GM18870 (cell line): Measurements from ENCODE around the gene CDC27.
"Not testable (repeated sequence)": the region's sequence is repeated elsewhere in the genome, so short reads cannot be mapped to it uniquely, and the experiment has no call there.

Source experiments
- ATAC-seq: cut with Tn5 transposase; IDR thresholded peaks from one replicate; pipeline ENCODE4 v1.9.1; 2021; ENCODE audit warnings: moderate library complexity; ENCODE audit not compliant: unreplicated experiment

The CDC27 gene

GRCh38 chr17:47197821-47198220 lies 8.7 kb upstream of the CDC27 start:
- ATAC-seq: no peak

DNA sequence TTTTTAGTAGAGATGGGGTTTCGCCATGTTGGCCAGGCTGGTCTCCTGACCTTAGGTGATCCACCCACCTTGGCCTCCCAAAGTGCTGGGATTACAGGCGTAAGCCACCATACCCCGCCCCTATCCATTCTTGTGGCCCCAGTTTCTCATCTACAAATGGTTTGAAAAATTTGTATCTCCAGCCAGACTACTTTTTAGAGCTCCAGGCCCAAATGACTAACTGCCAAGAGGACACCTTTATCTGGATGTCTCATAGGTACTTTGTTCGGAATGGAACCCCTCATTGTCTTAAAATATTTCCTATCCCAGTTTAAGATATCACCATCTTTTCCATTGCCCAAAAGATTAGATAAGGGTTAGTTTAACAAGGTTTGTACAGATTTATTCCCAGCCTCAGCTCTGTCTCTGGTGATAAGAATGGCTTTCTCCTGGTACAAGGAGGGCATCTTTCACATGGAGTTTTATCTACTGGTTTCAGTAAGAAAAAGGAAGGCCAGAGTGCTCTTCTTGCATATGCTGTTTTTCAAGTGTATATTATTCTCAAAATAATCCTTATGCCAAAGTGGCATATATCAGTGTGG lies 4.9 kb upstream of the CDC27 start:
- no peak for ATAC-seq

DNA sequence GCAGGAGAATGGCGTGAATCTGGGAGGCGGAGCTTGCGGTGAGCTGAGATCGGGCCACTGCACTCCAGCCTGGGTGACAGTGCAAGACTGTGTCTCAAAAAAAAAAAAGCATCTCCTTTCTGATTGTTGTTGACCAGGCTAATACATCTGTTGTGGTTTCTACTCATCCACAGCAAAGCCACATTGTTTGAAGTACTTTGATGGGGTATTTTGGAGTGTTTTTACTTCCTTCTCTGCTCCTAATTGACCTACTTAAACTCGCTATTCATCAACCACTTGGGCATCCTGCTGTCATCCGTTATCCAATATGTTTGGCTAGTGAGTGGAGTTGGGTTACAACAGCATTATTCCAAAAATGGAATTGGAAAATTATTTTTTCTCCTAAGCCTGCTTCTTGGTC lies 3.5 kb upstream of the CDC27 start:
- ATAC-seq: no peak

DNA sequence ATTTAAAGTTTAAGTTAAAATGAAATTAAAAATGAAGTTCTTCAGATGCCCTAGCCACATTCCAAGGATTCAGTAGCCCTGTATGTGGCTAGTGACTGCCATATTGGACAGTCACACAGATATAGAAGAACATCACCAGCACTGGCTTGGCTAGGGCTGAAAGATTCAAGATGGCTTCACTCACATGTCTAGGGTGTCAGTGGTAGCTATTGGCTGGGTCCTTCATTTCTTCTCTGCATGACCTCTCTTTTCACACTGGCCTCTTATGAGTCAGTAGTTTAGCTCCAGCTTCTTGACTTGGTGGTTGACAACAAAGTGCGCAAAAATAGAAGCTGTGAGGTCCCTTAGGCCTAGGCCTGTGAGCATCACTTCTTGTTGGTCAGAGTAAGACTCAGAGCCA lies 1.7 kb upstream of the CDC27 start:
- no peak for ATAC-seq

- ATAC-seq: no peak
Observed at GRCh38 chr17:47190243-47190642, 1.1 kb upstream of the CDC27 start.

GRCh38 chr17:47189732-47190237 lies 690 bp upstream of the CDC27 start:
- no peak for ATAC-seq

DNA sequence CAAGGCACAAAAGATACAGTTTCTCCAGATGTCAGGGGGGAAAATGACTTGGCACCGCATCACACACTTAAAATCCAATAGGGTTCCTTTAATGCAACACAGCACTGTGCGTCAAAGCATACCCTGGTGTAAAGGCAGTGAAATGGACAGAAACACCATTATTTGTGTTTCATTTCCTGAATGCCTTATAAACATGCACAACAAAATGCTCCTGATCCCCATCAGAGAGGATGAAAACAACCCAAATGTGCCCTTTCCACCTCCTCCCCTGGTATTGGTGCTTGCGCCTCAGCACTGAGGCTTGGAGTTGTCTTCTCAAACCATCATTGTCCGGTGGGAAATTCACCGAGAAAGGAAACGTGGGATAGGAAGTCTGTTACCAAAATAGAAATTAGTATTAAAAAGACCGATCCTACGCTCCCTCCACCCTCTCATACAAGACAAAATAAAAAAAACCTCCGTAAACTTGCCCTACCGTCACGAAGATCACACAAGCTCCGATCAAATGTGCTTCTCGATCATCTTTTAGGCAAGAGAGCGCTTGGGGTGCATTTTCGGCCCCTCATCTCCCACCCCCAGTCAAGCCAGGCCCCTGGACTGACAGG lies 722 bp downstream of the CDC27 start:
- peak; percentile 2 for ATAC-seq

- no peak for ATAC-seq
Observed at GRCh38 chr17:47184681-47185080, 4.4 kb downstream of the CDC27 start.

DNA sequence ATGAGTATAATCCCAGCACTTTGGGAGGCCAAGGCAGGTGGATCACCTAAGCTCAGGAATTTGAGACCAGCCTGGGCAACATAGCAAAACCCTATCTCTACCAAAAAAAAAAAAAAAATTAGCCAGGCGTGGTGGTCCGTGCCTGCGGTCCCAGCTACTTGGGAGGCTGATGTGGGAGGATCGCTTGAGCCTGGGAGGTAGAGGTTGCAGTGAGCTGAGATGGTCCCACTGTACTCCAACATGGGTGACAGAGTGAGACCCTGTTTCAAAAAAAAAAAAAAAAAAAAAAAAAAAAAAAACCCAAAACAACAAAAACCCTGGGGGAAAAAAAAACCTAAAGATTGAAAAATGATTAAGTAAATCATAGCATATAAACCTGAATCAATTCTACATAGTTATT lies 8.1 kb downstream of the CDC27 start:
- ATAC-seq: not testable (repeated sequence)

GRCh38 chr17:47180337-47180736 lies 8.8 kb downstream of the CDC27 start:
- no peak for ATAC-seq

DNA sequence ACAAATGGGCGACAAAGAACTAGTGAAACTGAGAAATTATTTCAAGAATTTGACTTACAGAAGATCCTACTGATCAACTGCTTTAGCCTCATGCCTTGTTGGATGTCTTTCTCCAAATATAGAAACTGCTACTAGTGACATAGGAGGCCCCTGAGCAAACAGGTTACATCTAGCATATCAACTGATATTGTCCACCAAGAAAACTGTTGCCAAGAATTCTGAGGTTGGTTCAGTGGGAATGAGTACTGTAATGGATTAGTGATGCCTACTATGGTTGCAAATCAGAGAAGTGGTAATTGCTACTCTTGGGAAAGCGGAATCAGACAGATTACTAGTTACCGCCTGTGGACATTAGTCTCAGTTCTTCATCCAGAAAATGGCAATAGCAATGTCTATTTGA lies 10.0 kb downstream of the CDC27 start:
- ATAC-seq: no peak

GRCh38 chr17:47177261-47177660 lies 11.8 kb downstream of the CDC27 start:
- ATAC-seq: no peak

- ATAC-seq: no peak
Observed at GRCh38 chr17:47176389-47176826, 12.7 kb downstream of the CDC27 start.

DNA sequence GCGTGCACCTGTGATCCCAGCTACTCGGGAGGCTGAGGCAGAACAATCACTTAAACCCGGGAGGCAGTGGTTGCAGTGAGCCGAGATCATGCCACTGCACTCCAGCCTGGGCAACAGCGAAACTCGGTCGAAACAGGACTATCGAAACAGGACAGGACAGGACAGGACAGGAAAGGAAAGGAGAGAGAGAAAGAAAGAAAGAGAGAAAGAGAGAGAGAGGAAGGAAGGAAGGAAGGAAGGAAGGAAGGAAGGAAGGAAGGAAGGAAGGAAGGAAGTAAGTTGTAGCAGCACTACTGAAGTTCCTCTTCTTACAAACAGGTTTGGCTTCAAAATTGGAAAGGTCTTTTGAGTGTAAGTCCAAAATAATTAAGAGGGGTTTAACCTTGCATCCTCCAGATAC lies 14.3 kb downstream of the CDC27 start:
- ATAC-seq: not testable (repeated sequence)

DNA sequence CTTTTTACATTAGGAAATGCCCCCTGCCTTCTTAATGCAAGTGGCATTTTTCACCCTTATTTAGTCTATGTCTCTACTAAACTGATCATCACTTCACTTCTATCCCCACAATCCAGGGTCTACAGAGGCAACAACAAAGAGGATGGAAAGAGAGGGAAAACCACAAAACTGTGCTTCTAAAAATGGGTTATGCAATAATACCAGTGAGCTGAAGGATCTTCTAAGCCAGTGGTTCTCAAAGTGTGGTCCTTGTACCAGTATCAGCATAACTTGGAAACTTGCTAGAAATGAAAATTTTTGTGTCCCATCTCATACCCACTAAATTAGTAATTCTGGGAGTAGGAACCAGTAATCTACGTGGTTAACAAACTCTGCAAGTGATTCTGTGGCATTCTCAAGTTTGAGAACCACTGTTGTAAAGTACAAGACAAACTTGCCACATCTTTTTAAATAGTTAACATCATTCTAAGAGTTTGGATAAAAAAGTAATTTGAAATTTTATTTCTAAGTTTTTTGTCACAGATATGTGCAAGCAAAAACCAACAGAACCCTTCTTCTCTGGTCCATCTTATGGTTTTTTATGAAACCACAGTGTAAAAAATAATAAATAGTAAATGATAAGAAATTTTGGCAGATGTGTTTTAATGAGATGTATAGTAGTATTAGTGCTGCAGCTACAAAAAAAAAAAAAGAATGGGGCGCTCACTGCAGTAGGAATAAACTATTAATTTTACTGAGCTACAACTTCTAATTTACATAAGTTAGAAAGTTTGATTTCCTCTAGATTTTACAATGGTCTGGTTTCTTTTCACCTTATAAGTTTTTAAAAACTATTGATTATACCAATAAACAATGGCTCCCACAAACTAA lies 16.2 kb downstream of the CDC27 start:
- ATAC-seq: no peak

DNA sequence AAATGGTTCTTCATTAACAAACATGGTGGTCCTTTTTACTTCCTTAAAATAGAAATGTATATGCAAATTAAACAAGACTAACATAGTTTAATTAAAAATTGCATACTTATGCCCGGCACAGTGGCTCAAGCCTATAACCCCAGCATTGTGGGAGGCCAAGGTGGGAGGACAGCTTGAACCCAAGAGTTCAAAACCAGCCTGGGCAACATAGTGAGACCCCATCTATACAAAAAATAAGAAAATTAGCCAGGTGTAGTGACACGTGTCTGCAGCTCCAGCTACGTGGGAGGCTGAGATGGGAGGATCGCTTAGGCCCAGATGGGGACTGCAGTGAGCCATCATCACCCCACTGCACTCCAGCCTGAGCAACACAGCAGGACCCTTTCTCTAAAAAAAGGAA lies 18.4 kb downstream of the CDC27 start:
- no peak for ATAC-seq

DNA sequence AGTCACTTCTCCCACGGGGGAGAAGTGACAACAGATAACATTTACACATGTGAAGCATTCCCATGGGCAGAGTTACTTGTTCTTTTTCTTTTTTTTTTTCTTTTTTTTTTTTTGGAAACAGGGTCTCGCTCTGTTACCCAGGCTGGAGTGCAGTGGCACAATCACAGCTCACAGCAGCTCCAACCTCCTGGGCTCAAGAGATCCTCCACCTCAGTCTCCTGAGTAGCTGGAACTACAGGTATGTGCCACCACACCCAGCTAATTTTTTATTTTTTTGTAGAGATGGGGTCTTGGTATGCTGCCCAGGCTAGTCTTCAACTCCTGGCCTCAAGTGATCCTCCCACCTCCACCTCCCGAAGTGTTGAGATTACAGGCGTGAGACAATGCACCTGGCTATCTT lies 20.2 kb downstream of the CDC27 start:
- not testable (repeated sequence) for ATAC-seq

DNA sequence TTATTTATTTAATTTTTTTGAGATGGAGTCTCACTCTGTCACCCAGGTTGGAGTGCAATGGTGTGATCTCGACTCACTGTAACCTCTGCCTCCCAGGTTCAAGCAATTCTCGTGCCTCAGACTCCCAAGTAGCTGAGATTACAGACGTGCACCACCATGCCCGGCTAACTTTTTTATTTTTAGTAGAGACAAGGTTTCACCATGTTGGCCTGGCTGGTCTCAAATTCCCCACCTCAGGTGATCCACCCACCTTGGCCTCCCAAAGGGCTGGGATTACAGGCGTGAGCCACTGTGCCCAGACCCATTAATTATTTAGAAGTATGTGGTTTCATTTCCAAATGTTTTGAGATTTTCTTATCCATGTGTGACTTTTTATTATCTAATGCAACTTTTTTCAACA lies 22.2 kb downstream of the CDC27 start:
- not testable (repeated sequence) for ATAC-seq

DNA sequence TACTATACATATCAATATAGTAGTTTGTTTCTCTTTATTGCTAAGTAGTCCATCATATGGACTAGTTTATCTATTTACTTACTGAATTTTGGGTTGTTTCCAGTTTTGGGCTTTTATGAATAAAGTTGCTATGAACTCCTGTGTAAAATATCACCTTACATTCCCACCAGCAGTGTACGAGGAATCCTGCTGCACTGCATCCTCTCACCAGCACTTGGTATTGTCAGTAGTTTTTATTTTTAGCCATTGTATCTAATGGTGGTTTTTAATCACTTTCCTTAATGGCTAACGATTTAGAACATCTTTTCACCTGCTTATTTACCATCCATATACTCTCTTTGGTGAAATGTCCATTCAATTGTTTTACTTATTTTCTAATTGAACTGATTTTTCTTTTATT lies 24.0 kb downstream of the CDC27 start:
- ATAC-seq: no peak

- no peak for ATAC-seq
Observed at GRCh38 chr17:47164263-47164662, 24.8 kb downstream of the CDC27 start.

DNA sequence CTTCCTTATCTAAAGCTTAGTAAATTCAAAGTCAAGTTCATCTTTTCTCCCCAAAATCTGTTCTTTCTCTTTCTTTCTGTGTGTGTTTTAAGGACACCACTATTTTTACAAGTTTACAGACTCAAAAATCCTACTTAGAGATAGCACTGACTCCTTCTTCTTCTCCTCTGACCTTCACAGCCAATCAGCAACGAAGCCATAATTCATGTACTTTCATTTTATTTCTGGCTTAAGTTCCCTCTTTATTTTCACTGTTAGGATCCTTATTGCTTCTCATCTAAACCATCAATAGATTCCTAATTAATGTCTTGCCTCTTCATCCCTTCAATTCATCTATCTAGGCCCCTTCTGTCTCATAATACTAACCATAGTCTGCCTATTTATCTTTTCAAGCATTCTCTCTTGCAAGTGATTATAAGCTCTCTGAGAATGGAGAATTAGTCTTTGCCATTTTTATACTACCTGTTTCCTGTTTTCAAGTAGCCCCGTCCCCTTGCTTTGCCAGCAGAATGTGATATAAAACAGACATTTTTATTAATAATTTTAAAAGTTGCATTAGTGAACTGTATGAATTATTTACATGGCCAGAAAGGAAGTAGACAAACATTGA lies 27.0 kb downstream of the CDC27 start:
- ATAC-seq: no peak
